ENCODE measurements around the gene DNAH6.
A peak's percentile ranks its signal among the peaks of the same experiment; 100 is the strongest.

The DNAH6 gene

GRCh38 chr2:84694088-84694622, 177.9 kb downstream of the DNAH6 start:
- no peak overlapping the region for H3K4me3 ChIP-seq (ENCODE audit: low read depth, low read length)
- DNase-seq (ENCODE audit: low read depth) = no peak
- no peak for TF ChIP-seq CTCF (conservative IDR thresholded peaks at IDR 0.05; ENCODE audit: low read depth, low read length)

GRCh38 chr2:84697895-84698294, 181.6 kb downstream of the DNAH6 start:
- no peak overlapping the region for H3K4me3 ChIP-seq (ENCODE audit: low read depth, low read length)
- TF ChIP-seq CTCF (conservative IDR thresholded peaks at IDR 0.05; ENCODE audit: low read depth, low read length) = no peak
- peak; percentile 20 for DNase-seq (ENCODE audit: low read depth)

- no peak for TF ChIP-seq CTCF (conservative IDR thresholded peaks at IDR 0.05; ENCODE audit: low read depth, low read length)
- DNase-seq (ENCODE audit: low read depth) = no peak
- H3K4me3 ChIP-seq (ENCODE audit: low read depth, low read length) = no peak overlapping the region
Observed at GRCh38 chr2:84700006-84700405, 183.7 kb downstream of the DNAH6 start.

- H3K4me3 ChIP-seq (ENCODE audit: low read depth, low read length) = no peak overlapping the region
- DNase-seq (ENCODE audit: low read depth) = peak; percentile 88
- no peak for TF ChIP-seq CTCF (conservative IDR thresholded peaks at IDR 0.05; ENCODE audit: low read depth, low read length)
Observed at GRCh38 chr2:84701880-84702279, 185.6 kb downstream of the DNAH6 start.

- DNase-seq (ENCODE audit: low read depth) = no peak
- no peak overlapping the region for H3K4me3 ChIP-seq (ENCODE audit: low read depth, low read length)
- TF ChIP-seq CTCF (conservative IDR thresholded peaks at IDR 0.05; ENCODE audit: low read depth, low read length) = no peak
Observed at GRCh38 chr2:84702941-84703340, 186.6 kb downstream of the DNAH6 start.

- TF ChIP-seq CTCF (conservative IDR thresholded peaks at IDR 0.05; ENCODE audit: low read depth, low read length) = no peak
- DNase-seq (ENCODE audit: low read depth) = no peak
- no peak overlapping the region for H3K4me3 ChIP-seq (ENCODE audit: low read depth, low read length)
Observed at GRCh38 chr2:84703831-84704230, 187.5 kb downstream of the DNAH6 start.

- no peak overlapping the region for H3K4me3 ChIP-seq (ENCODE audit: low read depth, low read length)
- TF ChIP-seq CTCF (conservative IDR thresholded peaks at IDR 0.05; ENCODE audit: low read depth, low read length) = no peak
- no peak for DNase-seq (ENCODE audit: low read depth)
Observed at GRCh38 chr2:84704505-84705244, 188.4 kb downstream of the DNAH6 start.
